Fibroblast of skin of back (primary cell): ENCODE results near the gene HFM1. TPM values are rescaled to one million over a fixed set of nuclear protein-coding genes. Genes with fewer than 3 reads are reported as not detected.
"Not testable (repeated sequence)": the region's sequence is repeated elsewhere in the genome, so short reads cannot be mapped to it uniquely, and the experiment has no call there.

ENCODE experiments used
- DNase-seq: peaks from one replicate; pipeline ENCODE4 v3.0.0-alpha.2; 2013
- polyA plus RNA-seq, 2 experiments: library from polyadenylated mRNA; unstranded; fragments of 120-200 nt; gene quantifications; one replicate each; pipeline ENCODE4 v1.2.1, GENCODE V29; 2013; ENCODE audit not compliant: insufficient read length in 2 of 2

HFM1 gene, protein sequence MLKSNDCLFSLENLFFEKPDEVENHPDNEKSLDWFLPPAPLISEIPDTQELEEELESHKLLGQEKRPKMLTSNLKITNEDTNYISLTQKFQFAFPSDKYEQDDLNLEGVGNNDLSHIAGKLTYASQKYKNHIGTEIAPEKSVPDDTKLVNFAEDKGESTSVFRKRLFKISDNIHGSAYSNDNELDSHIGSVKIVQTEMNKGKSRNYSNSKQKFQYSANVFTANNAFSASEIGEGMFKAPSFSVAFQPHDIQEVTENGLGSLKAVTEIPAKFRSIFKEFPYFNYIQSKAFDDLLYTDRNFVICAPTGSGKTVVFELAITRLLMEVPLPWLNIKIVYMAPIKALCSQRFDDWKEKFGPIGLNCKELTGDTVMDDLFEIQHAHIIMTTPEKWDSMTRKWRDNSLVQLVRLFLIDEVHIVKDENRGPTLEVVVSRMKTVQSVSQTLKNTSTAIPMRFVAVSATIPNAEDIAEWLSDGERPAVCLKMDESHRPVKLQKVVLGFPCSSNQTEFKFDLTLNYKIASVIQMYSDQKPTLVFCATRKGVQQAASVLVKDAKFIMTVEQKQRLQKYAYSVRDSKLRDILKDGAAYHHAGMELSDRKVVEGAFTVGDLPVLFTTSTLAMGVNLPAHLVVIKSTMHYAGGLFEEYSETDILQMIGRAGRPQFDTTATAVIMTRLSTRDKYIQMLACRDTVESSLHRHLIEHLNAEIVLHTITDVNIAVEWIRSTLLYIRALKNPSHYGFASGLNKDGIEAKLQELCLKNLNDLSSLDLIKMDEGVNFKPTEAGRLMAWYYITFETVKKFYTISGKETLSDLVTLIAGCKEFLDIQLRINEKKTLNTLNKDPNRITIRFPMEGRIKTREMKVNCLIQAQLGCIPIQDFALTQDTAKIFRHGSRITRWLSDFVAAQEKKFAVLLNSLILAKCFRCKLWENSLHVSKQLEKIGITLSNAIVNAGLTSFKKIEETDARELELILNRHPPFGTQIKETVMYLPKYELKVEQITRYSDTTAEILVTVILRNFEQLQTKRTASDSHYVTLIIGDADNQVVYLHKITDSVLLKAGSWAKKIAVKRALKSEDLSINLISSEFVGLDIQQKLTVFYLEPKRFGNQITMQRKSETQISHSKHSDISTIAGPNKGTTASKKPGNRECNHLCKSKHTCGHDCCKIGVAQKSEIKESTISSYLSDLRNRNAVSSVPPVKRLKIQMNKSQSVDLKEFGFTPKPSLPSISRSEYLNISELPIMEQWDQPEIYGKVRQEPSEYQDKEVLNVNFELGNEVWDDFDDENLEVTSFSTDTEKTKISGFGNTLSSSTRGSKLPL (N-terminal part only)
- polyA plus RNA-seq (2013, experiment 1 of 2; ENCODE audit: insufficient read length): 0.13 TPM
- 0.13 TPM for polyA plus RNA-seq (2013, experiment 2 of 2; ENCODE audit: insufficient read length)

DNA sequence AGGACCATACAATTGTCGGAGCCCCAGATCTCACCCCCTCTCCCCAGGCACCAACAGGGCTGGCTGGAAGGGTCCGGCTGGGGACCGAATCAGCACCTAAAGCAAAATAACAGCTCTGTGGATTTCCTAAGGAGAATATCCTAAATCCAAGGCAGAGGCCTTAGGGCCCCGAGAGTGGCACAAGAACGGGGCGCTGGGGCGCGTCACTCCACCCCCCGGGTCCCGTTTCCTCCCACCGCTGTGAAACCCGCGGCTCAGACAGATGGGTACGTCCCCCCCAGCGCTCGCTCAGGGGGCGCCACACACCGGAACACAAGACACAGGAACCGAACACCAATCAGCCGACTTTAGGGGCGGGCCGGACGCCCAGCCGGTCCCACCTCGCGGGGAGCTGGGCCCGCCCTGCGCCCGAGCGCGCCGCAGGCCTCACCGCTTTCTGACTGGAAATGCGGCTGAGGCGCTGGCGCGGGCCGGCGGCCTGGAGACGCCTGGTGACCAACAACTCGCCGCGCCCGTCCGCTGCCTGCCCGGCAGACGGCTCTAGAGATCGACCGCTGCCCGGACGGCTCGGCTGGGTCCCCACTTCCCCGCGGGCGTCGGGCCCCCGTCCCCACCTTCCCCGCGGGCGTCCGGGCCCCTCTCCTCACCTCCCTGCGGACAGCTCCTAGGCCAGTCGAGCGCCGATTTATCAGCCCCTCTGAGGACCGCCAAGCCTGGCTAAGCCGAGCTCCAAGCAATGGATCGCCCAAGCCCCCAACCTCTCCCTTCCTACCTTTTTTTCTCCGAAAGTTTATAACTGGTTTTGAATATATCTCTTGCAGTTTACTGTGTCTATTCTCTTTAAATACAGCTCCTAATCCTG, at the start of gene HFM1:
Gene HFM1, minus strand, starts transcription at position 687 of the 862 bp plus-strand sequence. CDS start 3,755 bp downstream, outside the sequence.
- peak; percentile 79 for DNase-seq

DNA sequence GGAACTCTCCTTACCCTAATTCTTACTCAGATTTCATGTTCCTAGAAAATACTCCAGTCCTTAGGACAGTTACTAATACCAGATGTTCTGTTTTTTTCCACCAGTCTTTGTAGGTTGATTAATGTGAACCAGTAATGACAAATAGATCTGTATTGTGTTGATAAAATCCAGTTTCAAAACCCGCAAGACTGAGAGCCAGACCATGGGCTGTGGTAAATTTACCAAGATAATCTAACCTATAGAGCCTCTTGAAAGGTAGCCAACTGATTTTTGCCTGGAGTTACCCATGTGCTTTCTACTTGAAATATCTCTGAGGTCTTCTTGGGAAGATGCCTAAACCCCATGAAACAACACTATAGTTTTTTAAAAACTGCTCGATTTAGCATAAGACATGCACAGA, 49.5 kb upstream of the HFM1 start:
- DNase-seq: no peak

DNA sequence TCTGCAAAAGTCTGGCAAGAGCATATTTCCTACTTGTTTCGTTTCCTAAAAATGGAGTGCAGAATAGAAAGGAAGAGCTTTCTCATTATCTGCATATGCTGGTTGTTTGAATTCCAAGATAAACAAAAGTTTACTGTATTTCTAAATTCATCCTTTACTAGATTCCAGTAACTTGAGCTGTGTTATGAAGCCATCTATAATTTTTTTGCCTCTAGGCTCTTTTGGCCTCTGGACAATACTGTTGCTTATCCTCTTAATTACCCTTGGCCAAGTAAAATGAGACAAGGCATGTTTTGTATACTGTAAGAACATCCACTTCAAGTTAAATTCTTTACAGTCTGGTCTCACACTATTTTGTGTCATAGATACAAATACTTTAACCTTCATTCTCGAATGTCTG, 45.6 kb upstream of the HFM1 start:
- DNase-seq: no peak

DNA sequence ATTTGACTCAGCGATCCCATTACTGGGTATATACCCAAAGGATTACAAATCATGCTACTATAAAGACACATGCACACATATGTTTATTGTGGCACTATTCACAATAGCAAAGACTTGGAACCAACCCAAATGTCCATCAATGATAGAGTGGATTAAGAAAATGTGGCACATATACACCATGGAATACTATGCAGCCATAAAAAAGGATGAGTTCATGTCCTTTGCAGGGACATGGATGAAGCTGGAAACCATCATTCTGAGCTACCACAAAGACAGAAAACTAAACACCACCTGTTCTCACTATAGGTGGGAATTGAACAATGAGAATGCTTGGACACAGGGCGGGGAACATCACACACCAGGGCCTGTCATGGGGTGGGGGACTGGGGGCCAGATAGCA, 43.1 kb upstream of the HFM1 start:
- not testable (repeated sequence) for DNase-seq

DNA sequence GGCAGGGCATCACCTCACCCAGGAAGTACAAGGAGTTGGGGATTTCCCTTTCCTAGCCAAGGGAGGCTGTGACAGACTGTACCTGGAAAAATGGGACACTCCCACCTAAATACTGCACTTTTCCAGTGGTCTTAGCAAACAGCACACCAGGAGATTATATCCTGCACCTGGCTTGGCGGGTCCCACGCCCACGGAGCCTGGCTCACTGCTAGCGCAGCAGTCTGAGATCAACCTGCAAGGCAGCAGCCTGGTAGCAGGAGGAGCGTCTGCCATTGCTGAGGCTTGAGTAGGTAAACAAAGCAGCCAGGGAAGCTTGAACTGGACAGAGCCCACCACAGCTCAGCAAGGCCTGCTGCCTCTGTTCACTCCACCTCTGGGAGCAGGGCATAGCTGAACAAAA, 37.3 kb upstream of the HFM1 start:
- not testable (repeated sequence) for DNase-seq

DNA sequence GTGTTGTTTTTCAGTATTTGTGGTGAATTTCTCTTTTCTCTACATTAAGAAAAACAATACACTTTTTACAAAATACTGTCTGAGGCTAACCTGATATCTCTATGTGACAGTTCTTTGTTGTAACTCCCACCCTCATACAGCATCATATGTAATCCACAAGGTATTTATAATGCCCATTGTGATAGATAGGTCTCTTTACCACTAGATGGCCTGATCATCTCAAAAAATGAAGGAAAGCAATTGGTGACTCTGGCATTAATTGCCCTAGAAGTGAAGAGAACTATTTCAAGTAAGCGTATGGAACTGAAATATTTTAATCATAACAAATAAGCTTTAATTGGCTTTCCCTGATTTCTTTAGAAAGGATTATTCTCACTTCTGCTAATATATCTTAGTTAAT, 36.2 kb upstream of the HFM1 start:
- peak; percentile 2 for DNase-seq

DNA sequence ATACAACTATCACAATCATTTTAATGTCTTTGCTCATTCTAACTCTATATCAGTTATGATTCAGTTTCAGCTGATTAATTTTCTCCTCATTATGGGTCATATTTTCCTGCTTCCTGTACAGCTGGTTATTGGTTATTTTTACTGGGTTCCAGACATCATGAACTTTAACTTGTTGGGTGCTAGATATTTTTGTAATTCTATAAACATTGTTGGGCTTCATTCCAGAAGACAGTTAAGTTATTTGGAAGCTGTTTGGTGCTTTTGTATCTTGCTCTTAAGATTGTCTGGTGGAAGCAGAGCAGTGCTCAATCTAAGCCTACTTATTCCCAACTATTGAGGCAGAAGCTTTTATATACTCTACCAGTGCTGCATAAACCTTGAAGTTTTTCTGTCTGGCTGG, 34.4 kb upstream of the HFM1 start:
- DNase-seq: no peak

DNA sequence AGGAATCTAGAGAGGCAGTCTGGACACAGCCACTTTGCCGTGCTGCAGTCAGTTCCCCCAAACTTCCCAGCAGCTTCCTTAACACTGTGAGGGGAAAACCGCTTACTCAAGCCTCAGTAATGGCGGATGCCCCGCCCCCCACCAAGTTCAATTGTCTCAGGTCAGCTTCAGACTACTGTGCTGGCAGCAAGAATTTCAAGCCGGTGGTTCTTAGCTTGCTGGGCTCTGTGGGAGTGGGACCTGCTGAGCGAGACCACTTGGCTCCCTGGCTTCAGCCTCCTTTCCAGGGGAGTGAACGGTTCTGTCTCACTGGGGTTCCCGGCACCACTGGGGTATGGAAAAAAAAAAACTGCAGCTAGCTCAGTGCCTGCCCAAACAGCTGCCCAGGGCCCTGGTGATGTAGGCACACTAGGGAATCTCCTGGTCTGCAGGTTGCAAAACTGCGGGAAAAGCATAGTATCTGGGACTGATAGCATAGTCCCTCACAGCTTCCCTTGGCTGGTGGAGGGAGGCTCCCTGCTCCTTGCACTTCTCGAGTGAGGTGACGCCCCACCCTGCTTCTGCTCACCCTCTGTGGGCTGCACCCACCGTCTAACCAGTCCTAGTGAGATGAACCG, 23.7 kb upstream of the HFM1 start:
- DNase-seq: peak; percentile 2

DNA sequence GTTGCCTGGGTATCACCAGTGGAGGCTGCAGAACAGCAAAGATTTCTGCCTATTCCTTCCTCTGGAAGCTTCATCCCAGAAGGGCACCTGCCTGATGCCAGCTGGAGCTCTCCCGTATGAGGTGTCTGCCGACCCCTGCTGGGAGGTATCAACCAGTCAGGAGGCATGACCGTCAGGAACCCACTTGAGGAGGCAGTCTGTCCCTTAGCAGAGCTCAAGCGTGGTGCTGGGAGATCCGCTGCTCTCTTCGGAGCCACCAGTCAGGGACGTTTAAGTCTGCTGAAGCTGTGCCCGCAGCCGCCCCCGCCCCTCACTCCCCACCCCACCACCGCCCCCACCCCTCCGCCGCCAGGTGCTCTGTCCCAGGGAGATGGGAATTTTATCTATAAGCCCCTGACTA, 23.1 kb upstream of the HFM1 start:
- DNase-seq: no peak

DNA sequence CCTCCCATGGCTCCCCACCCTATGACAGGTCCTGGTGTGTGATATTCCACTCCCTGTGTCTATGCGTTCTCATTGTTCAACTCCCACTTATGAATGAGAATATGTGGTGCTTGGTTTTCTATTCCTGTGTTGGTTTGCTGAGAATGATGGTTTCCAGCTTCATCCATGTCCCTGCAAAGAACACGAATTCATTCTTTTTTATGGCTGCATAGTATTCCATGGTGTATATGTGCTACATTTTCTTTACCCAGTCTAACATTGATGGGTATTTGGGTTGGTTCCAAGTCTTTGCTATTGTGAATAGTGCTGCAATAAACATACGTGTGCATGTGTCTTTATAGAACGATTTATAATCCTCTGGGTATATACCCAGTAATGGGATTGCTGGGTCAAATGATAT, 17.9 kb upstream of the HFM1 start:
- DNase-seq: not testable (repeated sequence)

DNA sequence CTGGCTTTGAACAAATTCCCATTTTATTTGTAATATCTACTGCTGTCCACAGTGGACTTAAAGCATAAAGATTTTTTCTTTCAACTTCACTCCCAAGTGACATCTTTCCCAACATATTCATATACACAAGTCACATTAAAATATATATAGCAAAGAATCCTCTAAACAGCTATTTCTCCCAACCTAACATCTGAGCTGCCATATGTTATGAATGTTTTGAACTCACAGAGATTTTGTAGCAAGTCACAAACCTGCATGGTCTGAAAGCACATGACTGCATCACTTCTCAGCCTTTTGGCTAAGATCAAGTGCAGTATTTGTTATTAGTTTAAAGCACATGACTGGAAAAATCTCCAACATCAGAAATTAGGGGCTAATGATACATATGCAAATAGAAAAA, 7.7 kb upstream of the HFM1 start:
- DNase-seq: no peak

DNA sequence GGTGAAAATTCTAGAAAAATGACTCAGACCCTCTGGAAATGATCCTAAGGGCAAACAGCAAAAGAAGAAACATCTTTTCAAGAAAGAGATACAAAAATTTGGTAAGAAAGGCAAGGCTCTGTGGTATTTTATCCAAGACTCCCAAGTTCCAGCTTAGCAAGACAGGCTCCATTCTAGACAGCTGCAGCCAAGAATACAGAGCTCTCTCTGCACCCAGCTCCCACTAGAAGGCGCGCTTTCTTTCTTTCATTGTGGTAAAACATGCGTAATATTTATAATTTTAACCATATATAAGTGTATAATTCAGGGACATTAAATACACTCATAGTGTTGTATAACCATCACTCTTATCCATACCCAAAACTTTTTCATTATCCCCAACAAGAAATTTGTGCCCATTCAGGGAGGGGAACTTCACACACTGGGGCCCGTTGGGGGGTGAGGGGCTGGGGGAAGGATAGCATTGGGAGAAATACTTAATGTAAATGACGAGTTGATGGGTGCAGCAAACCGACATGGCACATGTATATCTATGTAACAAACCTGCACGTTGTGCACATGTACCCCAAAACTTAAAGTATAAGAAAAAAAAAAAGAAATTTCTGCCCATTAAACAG, 2.2 kb upstream of the HFM1 start:
- peak; percentile 13 for DNase-seq

DNA sequence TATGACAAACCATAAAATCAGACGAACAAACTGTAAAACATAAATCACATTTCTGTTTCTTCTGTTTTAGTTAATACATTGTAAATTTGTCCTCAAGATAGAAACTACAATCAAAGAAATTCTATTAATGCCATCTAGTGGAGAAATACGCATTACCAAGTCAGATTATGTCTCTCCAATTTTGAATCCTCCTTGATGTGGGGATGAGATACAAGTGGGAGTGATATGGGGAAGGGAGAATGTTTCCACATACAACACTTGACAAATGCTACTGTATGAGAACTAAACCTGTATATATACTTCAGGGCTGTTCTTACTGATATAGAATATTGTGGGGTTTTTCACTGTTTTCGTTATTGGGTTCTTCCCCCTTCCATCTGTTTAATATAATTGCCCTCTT, 2.6 kb downstream of the HFM1 start:
- peak; percentile 33 for DNase-seq

DNA sequence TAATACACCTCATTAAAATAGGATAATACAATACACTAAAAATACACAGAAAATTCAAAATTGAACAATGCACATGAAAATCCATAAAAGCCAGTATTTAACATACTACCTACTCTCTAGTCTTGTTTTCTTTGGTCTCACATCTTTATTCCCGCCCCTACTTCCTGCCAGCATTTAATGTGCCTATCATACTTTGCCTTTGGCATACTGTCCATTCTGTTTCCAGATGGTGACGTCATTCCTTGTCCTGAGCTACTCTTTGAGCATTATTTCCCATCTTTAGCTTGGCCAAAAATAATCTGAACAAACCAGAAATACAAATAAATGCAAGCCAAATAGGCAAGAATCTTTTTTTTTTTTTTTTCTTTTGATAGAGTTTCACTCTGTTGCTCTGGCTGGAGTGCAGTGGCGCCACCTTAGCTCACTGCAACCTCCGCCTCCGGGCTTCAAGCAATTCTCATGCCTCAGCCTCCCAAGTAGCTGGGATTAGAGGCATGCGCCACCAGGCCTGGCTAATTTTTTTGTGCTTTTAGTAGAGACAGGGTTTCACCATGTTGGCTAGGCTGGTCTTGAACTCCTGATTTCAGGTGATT, 4.4 kb downstream of the HFM1 start:
- peak; percentile 21 for DNase-seq

DNA sequence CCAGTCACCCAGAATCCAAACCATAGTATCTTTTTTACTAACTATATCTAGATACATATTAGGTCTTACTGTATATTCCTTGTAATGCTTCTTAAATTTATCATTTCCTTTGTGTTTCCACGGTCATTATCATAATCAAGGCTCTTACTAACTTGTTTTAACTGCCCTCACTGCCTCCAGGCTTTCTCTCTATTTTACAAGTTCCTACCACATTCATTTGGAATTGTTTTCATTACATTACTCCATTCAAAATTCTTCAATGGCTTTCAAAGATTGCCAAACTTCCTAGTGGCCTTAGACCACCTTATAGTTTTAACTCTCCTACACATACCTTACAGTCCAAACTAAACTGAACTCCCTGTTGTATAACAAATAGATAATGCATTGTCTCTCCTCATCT, 6.3 kb downstream of the HFM1 start:
- DNase-seq: no peak

DNA sequence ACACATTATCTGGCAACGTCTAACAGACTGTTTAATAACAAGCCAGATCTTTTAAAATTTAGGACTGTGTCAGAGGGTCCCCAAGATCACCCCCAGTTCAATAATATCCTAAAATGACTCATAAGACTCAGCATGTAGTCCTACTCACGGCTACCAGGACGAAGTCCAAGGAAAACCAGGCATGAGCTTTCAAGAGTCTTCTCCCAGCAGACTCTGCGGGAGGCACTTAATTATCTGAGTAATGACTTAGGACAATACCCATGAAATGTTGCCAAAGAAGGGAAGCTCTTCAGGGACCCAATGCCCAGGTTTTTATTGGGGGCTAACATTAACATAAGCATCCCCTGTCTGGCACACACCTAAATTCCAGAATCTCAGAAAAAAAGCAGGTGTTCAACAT, 7.0 kb downstream of the HFM1 start:
- DNase-seq: peak; percentile 1

DNA sequence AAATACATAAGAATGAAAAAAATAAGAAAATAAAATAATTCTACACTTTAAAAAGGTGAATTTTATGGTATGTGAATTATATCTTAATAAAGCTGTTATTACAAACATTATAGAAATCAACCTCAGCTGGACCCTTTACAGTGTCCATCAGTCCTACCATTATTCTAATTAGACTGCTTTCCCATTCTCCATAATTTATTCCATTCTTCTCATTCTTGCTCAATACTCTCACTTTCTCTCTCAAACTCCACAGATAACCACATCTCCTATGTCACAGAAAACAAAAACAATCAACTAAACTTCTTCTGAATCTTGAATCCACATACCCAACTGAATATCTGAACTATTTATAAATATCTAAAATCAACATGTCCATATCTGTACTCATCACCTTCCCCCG, 11.6 kb downstream of the HFM1 start:
- DNase-seq: no peak

DNA sequence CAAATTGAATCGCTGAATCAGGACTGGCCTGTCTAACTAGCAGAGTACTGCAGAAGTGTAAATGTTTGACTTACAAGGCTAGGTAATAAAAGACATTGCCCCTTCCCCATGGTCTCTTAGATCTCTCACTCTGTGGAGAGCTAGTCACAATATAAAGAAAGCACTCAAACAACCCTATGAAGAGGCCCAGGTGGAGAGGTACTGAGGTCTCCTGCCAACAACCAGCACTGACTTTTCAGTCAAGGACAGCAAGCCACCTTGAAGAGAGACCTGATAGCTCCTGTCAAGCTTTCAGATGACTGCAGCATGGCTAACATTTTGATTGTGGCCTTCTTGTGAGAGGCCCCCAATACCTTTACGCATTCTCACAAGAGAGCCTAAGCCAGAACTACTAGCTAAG, 18.5 kb downstream of the HFM1 start:
- no peak for DNase-seq

DNA sequence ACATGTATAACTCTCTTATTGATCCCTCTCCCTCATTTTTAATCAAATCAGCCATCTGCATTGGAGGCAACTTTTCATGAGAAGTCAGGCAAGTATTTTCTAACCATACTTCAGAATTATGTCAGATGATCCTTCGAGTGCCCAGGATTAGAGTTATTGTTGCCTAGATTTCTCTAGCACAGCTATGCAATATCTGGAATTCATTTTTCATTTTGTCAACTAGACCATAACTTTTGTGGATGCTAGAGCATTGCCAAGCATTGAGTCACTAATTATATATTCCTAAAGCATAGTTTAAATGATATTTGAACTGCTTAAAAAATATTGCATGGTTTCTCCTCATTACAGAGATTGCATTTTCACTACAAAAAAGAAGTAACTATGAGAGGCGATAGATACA, 21.2 kb downstream of the HFM1 start:
- DNase-seq: peak; percentile 74

DNA sequence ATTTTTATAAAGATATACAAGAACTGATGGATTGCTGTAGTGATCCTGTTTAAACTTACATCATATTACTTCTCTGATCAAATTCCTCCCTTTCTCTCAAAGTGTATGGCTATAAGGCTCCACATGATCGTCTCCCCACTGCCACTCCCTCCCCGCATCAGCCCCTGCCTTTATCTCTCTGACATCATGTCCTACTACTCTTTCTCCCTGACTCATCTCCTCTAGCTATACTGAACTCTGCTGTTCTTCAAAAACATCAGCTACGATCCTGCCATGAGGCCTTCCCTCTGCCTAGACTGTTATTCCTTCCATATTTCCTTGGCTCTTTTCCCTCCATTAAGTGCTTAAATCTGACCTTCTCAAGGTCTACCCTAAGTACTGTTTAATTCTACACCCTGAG, 22.8 kb downstream of the HFM1 start:
- peak; percentile 15 for DNase-seq
